Measurements from ENCODE around the gene FBXO40.
"Not testable (repeated sequence)": the region's sequence is repeated elsewhere in the genome, so short reads cannot be mapped to it uniquely, and the experiment has no call there.

DNA sequence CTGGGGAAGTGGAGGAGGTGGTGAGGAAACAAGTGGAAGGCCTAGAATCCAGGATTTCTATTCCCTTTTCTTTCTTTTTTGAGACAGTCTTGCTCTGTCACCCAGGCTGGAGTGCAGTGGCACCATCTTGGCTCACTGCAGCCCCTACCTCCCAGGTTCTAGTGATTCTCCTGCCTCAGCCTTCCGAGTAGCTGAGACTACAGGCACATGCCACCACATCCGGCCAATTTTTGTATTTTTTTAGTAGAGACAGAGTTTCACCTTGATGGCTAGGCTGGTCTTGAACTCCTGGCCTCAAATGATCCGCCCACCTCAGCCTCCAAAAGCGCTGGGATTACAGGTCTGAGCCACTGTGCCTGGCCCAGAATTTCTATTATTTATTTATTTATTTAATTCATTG is 627 bp downstream of the FBXO40 start:
- TF ChIP-seq, protein P1, sequence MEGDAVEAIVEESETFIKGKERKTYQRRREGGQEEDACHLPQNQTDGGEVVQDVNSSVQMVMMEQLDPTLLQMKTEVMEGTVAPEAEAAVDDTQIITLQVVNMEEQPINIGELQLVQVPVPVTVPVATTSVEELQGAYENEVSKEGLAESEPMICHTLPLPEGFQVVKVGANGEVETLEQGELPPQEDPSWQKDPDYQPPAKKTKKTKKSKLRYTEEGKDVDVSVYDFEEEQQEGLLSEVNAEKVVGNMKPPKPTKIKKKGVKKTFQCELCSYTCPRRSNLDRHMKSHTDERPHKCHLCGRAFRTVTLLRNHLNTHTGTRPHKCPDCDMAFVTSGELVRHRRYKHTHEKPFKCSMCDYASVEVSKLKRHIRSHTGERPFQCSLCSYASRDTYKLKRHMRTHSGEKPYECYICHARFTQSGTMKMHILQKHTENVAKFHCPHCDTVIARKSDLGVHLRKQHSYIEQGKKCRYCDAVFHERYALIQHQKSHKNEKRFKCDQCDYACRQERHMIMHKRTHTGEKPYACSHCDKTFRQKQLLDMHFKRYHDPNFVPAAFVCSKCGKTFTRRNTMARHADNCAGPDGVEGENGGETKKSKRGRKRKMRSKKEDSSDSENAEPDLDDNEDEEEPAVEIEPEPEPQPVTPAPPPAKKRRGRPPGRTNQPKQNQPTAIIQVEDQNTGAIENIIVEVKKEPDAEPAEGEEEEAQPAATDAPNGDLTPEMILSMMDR (IDR thresholded peaks at IDR 0.05; ENCODE audit: borderline replicate concordance, extremely low read depth, low read length, poor library complexity, severe bottlenecking), result not testable (repeated sequence)
- not testable (repeated sequence) for TF ChIP-seq EZH2 (IDR thresholded peaks at IDR 0.05; ENCODE audit: borderline replicate concordance, low read depth, low read length, severe bottlenecking)

Measured in DND-41 (cell line).